NK-92 (cell line): ENCODE measurements around the gene BCL11A.

ENCODE experiments used
- DNase-seq: peaks from one replicate; lab custom pipeline; 2025; ENCODE audit not compliant: unreplicated experiment; lab: John Stamatoyannopoulos, UW

BCL11A gene

GRCh38 chr2:60560734-60561644, 7.5 kb upstream of the BCL11A start:
- DNase-seq, result no peak

GRCh38 chr2:60559880-60560279, 6.4 kb upstream of the BCL11A start:
- no peak for DNase-seq

- no peak for DNase-seq
Measured at GRCh38 chr2:60558536-60558935, 5.1 kb upstream of the BCL11A start.

- DNase-seq, result no peak
Measured at GRCh38 chr2:60557486-60557864, 4.0 kb upstream of the BCL11A start.

- DNase-seq, result no peak
Measured at GRCh38 chr2:60556576-60557485, 3.4 kb upstream of the BCL11A start.

- no peak for DNase-seq
Measured at GRCh38 chr2:60556175-60556574, 2.7 kb upstream of the BCL11A start.

- no peak for DNase-seq
Measured at GRCh38 chr2:60555783-60556139, 2.3 kb upstream of the BCL11A start.

- no peak for DNase-seq
Measured at GRCh38 chr2:60555066-60555782, 1.8 kb upstream of the BCL11A start.

GRCh38 chr2:60554646-60555065, 1.2 kb upstream of the BCL11A start:
- no peak for DNase-seq

GRCh38 chr2:60554074-60554645, 706 bp upstream of the BCL11A start:
- DNase-seq, result no peak

GRCh38 chr2:60552851-60553494, 481 bp downstream of the BCL11A start:
- no peak for DNase-seq

- no peak for DNase-seq
Measured at GRCh38 chr2:60552078-60552850, 1.2 kb downstream of the BCL11A start.

GRCh38 chr2:60551240-60552077, 2.0 kb downstream of the BCL11A start:
- no peak for DNase-seq

GRCh38 chr2:60550984-60551239, 2.5 kb downstream of the BCL11A start:
- no peak for DNase-seq

GRCh38 chr2:60550178-60550983, 3.1 kb downstream of the BCL11A start:
- DNase-seq, result no peak

GRCh38 chr2:60549928-60550177, 3.6 kb downstream of the BCL11A start:
- no peak for DNase-seq

- no peak for DNase-seq
Measured at GRCh38 chr2:60549238-60549927, 4.1 kb downstream of the BCL11A start.

- DNase-seq, result no peak
Measured at GRCh38 chr2:60548845-60549237, 4.6 kb downstream of the BCL11A start.
